Measurements from ENCODE around the gene TMEM200C.
"Not testable (repeated sequence)": the region's sequence is repeated elsewhere in the genome, so short reads cannot be mapped to it uniquely, and the experiment has no call there.

Gene TMEM200C

DNA sequence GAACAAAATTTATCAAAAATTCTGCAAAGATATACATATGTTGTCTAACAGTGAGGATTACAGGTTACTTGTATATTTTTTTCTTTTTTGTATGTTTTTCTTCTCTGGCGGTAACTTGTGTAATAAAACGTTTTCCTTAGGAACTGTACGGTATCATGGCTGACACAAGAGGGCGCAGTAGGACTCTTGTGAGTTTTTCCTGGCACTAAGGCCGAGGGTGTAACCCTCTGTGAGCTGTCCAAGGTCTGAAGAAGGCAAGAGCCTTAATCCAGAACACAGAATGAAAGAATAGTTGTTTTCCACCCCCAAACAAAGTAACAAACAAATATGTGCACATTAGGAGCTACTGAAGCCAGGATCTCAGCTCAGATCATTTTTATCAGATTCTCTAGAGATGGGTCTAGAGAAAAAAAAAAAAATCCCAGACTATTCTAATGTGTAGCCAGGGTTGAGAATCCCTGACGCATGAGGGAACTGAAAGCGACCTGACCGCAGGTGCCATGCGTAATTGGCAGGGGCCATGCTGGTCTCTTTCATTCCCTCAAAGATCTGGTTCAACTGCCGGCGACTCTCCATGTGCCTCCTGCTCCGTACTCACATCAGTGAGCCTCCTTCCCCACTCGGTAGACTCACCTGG, 27.0 kb downstream of the TMEM200C start:
- ATAC-seq: peak; percentile 93
- no peak for TF ChIP-seq GLIS3 (CRISPR knock-in tag; IDR thresholded peaks at IDR 0.05)
- TF ChIP-seq TOX (CRISPR knock-in tag; IDR thresholded peaks at IDR 0.05; ENCODE audit: borderline replicate concordance): no peak
- TF ChIP-seq ESRRG (CRISPR knock-in tag; IDR thresholded peaks at IDR 0.05): no peak
- peak; percentile 75; the same call in 1 of the 2 replicates for TF ChIP-seq CSDC2 (CRISPR knock-in tag; IDR thresholded peaks at IDR 0.05)
- no peak for TF ChIP-seq TCF4 (CRISPR knock-in tag; IDR thresholded peaks at IDR 0.05; ENCODE audit: borderline replicate concordance)
- 0 out of 2 replicates have a peak, but pooled peaks have one; percentile 48 for TF ChIP-seq SNAI2 (CRISPR knock-in tag; IDR thresholded peaks at IDR 0.05)

DNA sequence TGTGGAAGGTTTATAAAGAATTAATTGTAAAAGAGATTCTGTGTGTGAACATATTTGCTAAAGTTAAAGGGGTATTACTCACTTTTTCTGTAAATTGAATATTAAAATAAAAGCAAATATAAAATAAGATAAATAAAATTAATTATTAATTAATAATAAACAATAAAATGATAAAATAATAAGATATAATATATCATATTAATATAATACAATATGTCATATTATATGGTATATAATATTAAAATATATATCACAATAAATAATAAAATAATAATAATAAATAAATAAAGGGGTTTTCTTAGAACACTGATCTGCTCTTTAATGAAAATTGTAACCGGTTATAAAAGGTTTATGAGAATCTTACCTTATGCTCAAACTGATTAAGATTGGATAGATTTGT, 29.8 kb downstream of the TMEM200C start:
- no peak for ATAC-seq
- TF ChIP-seq ZFP30 (CRISPR knock-in tag; IDR thresholded peaks at IDR 0.05) (no peak), RARB (CRISPR knock-in tag; IDR thresholded peaks at IDR 0.05) (no peak), ZNF565 (CRISPR knock-in tag; conservative IDR thresholded peaks at IDR 0.05; ENCODE audit: low read depth) (no peak), ARNTL (CRISPR knock-in tag; IDR thresholded peaks at IDR 0.05; ENCODE audit: borderline replicate concordance, low read depth) (no peak), ISL1 (CRISPR knock-in tag; IDR thresholded peaks at IDR 0.05) (no peak), ZNF70 (CRISPR knock-in tag; IDR thresholded peaks at IDR 0.05) (no peak), ZNF8 (CRISPR knock-in tag; IDR thresholded peaks at IDR 0.05) (no peak), OSR1 (CRISPR knock-in tag; IDR thresholded peaks at IDR 0.05) (no peak), PPARA (CRISPR knock-in tag; IDR thresholded peaks at IDR 0.05; ENCODE audit: borderline replicate concordance) (no peak), TCF4 (CRISPR knock-in tag; IDR thresholded peaks at IDR 0.05; ENCODE audit: borderline replicate concordance) (no peak), ESRRG (CRISPR knock-in tag; IDR thresholded peaks at IDR 0.05) (no peak), ZC3H10 (CRISPR knock-in tag; IDR thresholded peaks at IDR 0.05) (no peak)
- TF ChIP-seq, protein P1, sequence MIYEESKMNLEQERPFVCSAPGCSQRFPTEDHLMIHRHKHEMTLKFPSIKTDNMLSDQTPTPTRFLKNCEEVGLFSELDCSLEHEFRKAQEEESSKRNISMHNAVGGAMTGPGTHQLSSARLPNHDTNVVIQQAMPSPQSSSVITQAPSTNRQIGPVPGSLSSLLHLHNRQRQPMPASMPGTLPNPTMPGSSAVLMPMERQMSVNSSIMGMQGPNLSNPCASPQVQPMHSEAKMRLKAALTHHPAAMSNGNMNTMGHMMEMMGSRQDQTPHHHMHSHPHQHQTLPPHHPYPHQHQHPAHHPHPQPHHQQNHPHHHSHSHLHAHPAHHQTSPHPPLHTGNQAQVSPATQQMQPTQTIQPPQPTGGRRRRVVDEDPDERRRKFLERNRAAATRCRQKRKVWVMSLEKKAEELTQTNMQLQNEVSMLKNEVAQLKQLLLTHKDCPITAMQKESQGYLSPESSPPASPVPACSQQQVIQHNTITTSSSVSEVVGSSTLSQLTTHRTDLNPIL (CRISPR knock-in tag; IDR thresholded peaks at IDR 0.05; ENCODE audit: low read depth): no peak
- TF ChIP-seq, protein P2, sequence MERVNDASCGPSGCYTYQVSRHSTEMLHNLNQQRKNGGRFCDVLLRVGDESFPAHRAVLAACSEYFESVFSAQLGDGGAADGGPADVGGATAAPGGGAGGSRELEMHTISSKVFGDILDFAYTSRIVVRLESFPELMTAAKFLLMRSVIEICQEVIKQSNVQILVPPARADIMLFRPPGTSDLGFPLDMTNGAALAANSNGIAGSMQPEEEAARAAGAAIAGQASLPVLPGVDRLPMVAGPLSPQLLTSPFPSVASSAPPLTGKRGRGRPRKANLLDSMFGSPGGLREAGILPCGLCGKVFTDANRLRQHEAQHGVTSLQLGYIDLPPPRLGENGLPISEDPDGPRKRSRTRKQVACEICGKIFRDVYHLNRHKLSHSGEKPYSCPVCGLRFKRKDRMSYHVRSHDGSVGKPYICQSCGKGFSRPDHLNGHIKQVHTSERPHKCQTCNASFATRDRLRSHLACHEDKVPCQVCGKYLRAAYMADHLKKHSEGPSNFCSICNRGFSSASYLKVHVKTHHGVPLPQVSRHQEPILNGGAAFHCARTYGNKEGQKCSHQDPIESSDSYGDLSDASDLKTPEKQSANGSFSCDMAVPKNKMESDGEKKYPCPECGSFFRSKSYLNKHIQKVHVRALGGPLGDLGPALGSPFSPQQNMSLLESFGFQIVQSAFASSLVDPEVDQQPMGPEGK (CRISPR knock-in tag; IDR thresholded peaks at IDR 0.05; ENCODE audit: borderline replicate concordance): no peak
- TF ChIP-seq, protein P3, sequence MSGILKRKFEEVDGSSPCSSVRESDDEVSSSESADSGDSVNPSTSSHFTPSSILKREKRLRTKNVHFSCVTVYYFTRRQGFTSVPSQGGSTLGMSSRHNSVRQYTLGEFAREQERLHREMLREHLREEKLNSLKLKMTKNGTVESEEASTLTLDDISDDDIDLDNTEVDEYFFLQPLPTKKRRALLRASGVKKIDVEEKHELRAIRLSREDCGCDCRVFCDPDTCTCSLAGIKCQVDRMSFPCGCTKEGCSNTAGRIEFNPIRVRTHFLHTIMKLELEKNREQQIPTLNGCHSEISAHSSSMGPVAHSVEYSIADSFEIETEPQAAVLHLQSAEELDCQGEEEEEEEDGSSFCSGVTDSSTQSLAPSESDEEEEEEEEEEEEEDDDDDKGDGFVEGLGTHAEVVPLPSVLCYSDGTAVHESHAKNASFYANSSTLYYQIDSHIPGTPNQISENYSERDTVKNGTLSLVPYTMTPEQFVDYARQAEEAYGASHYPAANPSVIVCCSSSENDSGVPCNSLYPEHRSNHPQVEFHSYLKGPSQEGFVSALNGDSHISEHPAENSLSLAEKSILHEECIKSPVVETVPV (CRISPR knock-in tag; IDR thresholded peaks at IDR 0.05): no peak
- TF ChIP-seq, protein P4, sequence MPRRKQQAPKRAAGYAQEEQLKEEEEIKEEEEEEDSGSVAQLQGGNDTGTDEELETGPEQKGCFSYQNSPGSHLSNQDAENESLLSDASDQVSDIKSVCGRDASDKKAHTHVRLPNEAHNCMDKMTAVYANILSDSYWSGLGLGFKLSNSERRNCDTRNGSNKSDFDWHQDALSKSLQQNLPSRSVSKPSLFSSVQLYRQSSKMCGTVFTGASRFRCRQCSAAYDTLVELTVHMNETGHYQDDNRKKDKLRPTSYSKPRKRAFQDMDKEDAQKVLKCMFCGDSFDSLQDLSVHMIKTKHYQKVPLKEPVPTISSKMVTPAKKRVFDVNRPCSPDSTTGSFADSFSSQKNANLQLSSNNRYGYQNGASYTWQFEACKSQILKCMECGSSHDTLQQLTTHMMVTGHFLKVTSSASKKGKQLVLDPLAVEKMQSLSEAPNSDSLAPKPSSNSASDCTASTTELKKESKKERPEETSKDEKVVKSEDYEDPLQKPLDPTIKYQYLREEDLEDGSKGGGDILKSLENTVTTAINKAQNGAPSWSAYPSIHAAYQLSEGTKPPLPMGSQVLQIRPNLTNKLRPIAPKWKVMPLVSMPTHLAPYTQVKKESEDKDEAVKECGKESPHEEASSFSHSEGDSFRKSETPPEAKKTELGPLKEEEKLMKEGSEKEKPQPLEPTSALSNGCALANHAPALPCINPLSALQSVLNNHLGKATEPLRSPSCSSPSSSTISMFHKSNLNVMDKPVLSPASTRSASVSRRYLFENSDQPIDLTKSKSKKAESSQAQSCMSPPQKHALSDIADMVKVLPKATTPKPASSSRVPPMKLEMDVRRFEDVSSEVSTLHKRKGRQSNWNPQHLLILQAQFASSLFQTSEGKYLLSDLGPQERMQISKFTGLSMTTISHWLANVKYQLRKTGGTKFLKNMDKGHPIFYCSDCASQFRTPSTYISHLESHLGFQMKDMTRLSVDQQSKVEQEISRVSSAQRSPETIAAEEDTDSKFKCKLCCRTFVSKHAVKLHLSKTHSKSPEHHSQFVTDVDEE (CRISPR knock-in tag; IDR thresholded peaks at IDR 0.05): no peak

DNA sequence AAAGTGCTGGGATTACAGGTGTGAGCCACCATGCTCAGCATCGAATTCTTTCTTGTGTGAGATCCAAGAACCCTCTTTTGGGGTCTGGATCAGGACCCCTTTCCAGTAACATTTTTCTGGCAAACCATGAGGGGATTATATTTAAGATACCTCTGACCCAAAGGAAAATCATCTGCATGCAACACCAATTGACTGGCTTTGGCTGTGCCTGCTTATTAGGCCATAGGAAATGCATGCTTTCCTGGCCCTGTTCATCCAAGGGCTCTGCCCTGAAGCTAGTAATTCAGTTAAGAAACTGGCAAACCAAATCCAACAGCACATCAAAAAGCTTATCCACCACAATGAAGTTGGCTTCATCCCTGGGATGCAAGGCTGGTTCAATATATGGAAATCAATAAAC, 33.2 kb downstream of the TMEM200C start:
- not testable (repeated sequence) for ATAC-seq

DNA sequence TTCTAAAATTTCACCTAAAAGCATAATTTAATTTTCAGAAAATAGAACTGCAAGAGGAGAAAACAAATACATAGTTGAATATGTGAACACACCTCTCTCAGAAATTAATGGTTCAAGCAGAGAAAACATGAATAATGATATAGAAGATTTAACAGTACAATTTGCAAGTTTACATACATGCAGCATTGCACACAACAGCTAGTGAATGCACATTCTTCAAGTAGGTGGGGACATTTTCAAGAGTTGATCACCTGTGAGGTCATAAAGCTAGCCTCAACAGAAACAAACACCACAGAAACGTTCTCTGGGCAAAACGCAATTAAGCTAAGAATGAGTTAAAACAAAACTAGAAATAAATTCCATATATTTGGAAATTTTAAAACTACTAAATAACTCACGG, 38.1 kb downstream of the TMEM200C start:
- no peak for ATAC-seq
- TF ChIP-seq ARNTL (CRISPR knock-in tag; IDR thresholded peaks at IDR 0.05; ENCODE audit: borderline replicate concordance, low read depth): no peak
- TF ChIP-seq, protein P3 (CRISPR knock-in tag; IDR thresholded peaks at IDR 0.05): no peak
